Keratinocyte (primary cell): Measurements from ENCODE around the gene CDK17. TPM values are rescaled to one million over a fixed set of nuclear protein-coding genes. Genes with fewer than 3 reads are reported as not detected.

ENCODE experiments used
- DNase-seq: peaks from one replicate; pipeline ENCODE4 v3.0.0-alpha.2; 2011; ENCODE audit warnings: low read depth, missing footprints, low spot score
- FAIRE-seq: peaks from 2 replicates; lab custom pipeline; 2011; peaks lifted over from hg19 to GRCh38; lab: Jason Lieb, UNC
- H2AFZ ChIP-seq: 2 replicates; pipeline ENCODE4 v1.6.0; 2012; ENCODE audit warnings: low read length, control low read depth, inconsistent platforms; ENCODE audit not compliant: control insufficient read depth
- H3K27ac ChIP-seq: 2 replicates; pipeline ENCODE4 v1.5.1; 2011; ENCODE audit warnings: low read length; ENCODE audit not compliant: control insufficient read depth, insufficient read depth
- H3K27me3 ChIP-seq: 3 replicates; pipeline ENCODE4 v1.6.0; 2011; ENCODE audit warnings: low read length; ENCODE audit not compliant: control insufficient read depth, insufficient read depth; ENCODE audit errors: extremely low read depth
- H3K36me3 ChIP-seq, 2 experiments: 2 replicates in 1 of 2; 3 replicates in 1 of 2; pipeline ENCODE4 v1.5.1; 2011; ENCODE audit warnings: low read length in 2 of 2, mild to moderate bottlenecking in 1 of 2; ENCODE audit not compliant: control insufficient read depth in 2 of 2, insufficient read depth in 2 of 2; ENCODE audit errors: extremely low read depth in 1 of 2
- H3K4me1 ChIP-seq: 3 replicates; pipeline ENCODE4 v1.5.1; 2011; ENCODE audit warnings: low read length; ENCODE audit not compliant: control insufficient read depth, insufficient read depth; ENCODE audit errors: extremely low read depth
- H3K4me2 ChIP-seq: 3 replicates; pipeline ENCODE4 v1.6.0; 2011; ENCODE audit warnings: low read depth, low read length; ENCODE audit not compliant: control insufficient read depth, insufficient read depth; ENCODE audit errors: extremely low read depth
- H3K4me3 ChIP-seq, 3 experiments: fragments of 200-600 bp in 1 of 3; sonication (generic) in 1 of 3; 2 replicates in 2 of 3; 3 replicates in 1 of 3; pipeline ENCODE4 v1.5.1; 2011 to 2016; ENCODE audit warnings: low read length in 3 of 3, mild to moderate bottlenecking in 3 of 3, control low read depth in 2 of 3, inconsistent platforms in 1 of 3, low read depth in 1 of 3, mixed read lengths in 1 of 3, mixed run types in 1 of 3, moderate library complexity in 1 of 3; ENCODE audit not compliant: control insufficient read depth in 2 of 3, insufficient read depth in 2 of 3; ENCODE audit errors: extremely low read depth in 1 of 3
- H3K79me2 ChIP-seq: 2 replicates; pipeline ENCODE4 v1.6.0; 2012; ENCODE audit warnings: low read length; ENCODE audit not compliant: control insufficient read depth, insufficient read depth
- H3K9ac ChIP-seq: 3 replicates; pipeline ENCODE4 v1.6.0; 2011; ENCODE audit warnings: low read length; ENCODE audit not compliant: control insufficient read depth, insufficient read depth; ENCODE audit errors: extremely low read depth
- H3K9me1 ChIP-seq: 3 replicates; pipeline ENCODE4 v1.6.0; 2011; ENCODE audit warnings: low read length; ENCODE audit not compliant: control insufficient read depth, insufficient read depth; ENCODE audit errors: extremely low read depth
- H3K9me3 ChIP-seq: 2 replicates; pipeline ENCODE4 v1.5.1; 2012; ENCODE audit warnings: low read depth, low read length; ENCODE audit not compliant: control insufficient read depth
- H4K20me1 ChIP-seq: 3 replicates; pipeline ENCODE4 v1.6.0; 2011; ENCODE audit warnings: low read length; ENCODE audit not compliant: control insufficient read depth, insufficient read depth; ENCODE audit errors: extremely low read depth
- EZH2 ChIP-seq: IDR thresholded peaks from one replicate; pipeline ENCODE4 v1.6.1; 2012; ENCODE audit warnings: inconsistent platforms, mild to moderate bottlenecking, low read length, moderate library complexity
- dilution Hi-C: fragments of 300-500 bp; cut with MboI; formaldehyde crosslinking; loops from one replicate; pipeline ENCODE4 v1.7.0; 2020; ENCODE audit warnings: low sequenced_read_pairs; ENCODE audit not compliant: extremely low pct_ligation_motif_present
- polyA plus RNA-seq, 5 experiments: library from polyadenylated mRNA; depleted of rRNA in 3 of 5; stranded (reverse) in 3 of 5; stranded (forward) in 1 of 5; unstranded in 1 of 5; fragments of >200 nt; gene quantifications; 1 replicate in 1 of 5; 2 replicates in 3 of 5; 3 replicates in 1 of 5; pipeline versions ENCODE4 v1.2.1 to v1.2.3, GENCODE V29; 2011 to 2012; ENCODE audit warnings: missing spikeins in 2 of 5, low read depth in 1 of 5, low replicate concordance in 1 of 5
- TF ChIP-seq, protein P1 (sequence below), 3 experiments: IDR thresholded peaks in 1 of 3; conservative IDR thresholded peaks in 1 of 3; optimal IDR thresholded peaks in 1 of 3; 2 replicates in 2 of 3; 3 replicates in 1 of 3; pipeline versions ENCODE3 to v1.5.1; 2011; ENCODE audit warnings: low read length in 3 of 3, mild to moderate bottlenecking in 3 of 3, moderate library complexity in 2 of 3, control low read depth in 1 of 3, inconsistent platforms in 1 of 3; ENCODE audit not compliant: insufficient read depth in 2 of 3; ENCODE audit errors: extremely low read depth in 1 of 3

Gene CDK17
- polyA plus RNA-seq, 1 donor (not counting 4 experiments of a cell fraction or from before 2014, with no cell fraction given): 33.0 TPM

DNA sequence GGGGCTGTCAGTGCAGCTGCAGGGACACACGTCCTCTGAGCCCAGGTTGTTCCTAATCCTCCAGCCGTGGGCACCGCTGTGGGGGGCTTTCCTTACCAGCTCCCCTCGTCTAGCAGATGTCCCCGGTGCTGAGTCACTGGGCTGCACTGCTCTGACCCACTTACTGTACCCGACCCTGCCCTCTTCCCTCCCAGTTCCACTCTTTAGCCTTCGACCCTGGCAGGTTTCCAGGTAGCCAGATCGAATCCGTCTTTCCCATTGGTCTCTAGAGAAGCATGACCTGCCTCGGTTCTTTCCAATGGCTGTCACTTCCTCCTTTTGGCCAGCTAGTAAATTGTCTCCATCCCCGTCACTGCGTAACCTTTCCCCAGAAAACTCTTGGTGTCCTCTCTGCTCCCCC is 157.6 kb downstream of the CDK17 start:
- DNase-seq (no peak), FAIRE-seq (no peak)
- no peak overlapping the region for H2AFZ ChIP-seq
- H3K9me3 ChIP-seq: no peaks in the 10 kb centered on the region
- peaks cover 7% of the 10 kb centered on the region for H3K4me1 ChIP-seq
- H3K27me3 ChIP-seq: no peaks in the 10 kb centered on the region
- H3K27ac ChIP-seq: no peak overlapping the region
- H3K9ac ChIP-seq: no peak overlapping the region
- TF ChIP-seq EZH2: no peak
- TF ChIP-seq, protein P1, sequence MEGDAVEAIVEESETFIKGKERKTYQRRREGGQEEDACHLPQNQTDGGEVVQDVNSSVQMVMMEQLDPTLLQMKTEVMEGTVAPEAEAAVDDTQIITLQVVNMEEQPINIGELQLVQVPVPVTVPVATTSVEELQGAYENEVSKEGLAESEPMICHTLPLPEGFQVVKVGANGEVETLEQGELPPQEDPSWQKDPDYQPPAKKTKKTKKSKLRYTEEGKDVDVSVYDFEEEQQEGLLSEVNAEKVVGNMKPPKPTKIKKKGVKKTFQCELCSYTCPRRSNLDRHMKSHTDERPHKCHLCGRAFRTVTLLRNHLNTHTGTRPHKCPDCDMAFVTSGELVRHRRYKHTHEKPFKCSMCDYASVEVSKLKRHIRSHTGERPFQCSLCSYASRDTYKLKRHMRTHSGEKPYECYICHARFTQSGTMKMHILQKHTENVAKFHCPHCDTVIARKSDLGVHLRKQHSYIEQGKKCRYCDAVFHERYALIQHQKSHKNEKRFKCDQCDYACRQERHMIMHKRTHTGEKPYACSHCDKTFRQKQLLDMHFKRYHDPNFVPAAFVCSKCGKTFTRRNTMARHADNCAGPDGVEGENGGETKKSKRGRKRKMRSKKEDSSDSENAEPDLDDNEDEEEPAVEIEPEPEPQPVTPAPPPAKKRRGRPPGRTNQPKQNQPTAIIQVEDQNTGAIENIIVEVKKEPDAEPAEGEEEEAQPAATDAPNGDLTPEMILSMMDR (optimal IDR thresholded peaks at IDR 0.05 in 1 of 3, IDR thresholded peaks at IDR 0.05 in 1 of 3, conservative IDR thresholded peaks at IDR 0.05 in 1 of 3; ENCODE audit: extremely low read depth in 1 of 3, insufficient read depth in 2 of 3, low read length in 3 of 3): no peak
- H3K36me3 ChIP-seq: peaks cover 19 to 61% of the 10 kb centered on the region in 2 experiments
- H3K4me2 ChIP-seq: no peak overlapping the region
- H3K79me2 ChIP-seq: peaks cover 89% of the 10 kb centered on the region
- H3K4me3 ChIP-seq: no peak overlapping the region
- dilution Hi-C loops: no loop called here
- H3K9me1 ChIP-seq: peaks cover 5% of the 10 kb centered on the region
- H4K20me1 ChIP-seq: peaks cover 28% of the 10 kb centered on the region

DNA sequence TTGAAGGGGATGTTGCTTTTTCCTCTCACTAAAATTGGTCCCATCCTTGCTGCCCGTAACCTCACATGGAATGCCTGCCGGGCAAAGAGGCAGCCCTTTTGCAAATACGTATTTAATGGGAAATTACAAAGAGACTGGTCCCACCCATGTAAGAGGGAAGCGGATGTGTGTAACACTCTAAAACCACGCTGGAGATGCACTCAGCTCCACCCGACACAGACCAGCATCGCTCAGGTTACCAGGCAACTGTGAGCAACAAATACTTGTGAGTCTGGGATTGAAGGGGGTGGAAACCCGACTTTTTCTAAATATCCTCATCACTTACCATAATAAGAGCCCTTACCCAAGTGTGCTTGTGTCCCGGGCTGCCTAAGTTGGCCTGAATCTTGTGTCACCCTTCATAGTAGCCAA is 158.4 kb downstream of the CDK17 start:
- H3K79me2 ChIP-seq: peaks cover 81% of the 10 kb centered on the region
- peaks cover 5% of the 10 kb centered on the region for H3K9me1 ChIP-seq
- no peak overlapping the region for H2AFZ ChIP-seq
- H3K9ac ChIP-seq: no peak overlapping the region
- H3K36me3 ChIP-seq: peaks cover 12 to 58% of the 10 kb centered on the region in 2 experiments
- no peaks in the 10 kb centered on the region for H3K9me3 ChIP-seq
- FAIRE-seq (no peak), DNase-seq (no peak)
- no peak overlapping the region for H3K4me2 ChIP-seq
- H3K27ac ChIP-seq: peak overlapping the region; percentile 49
- H3K4me3 ChIP-seq: no peak overlapping the region
- H4K20me1 ChIP-seq: peaks cover 30% of the 10 kb centered on the region
- TF ChIP-seq, protein P1 (optimal IDR thresholded peaks at IDR 0.05 in 1 of 3, IDR thresholded peaks at IDR 0.05 in 1 of 3, conservative IDR thresholded peaks at IDR 0.05 in 1 of 3; ENCODE audit: extremely low read depth in 1 of 3, insufficient read depth in 2 of 3, low read length in 3 of 3): no peak
- no peak for TF ChIP-seq EZH2
- peaks cover 14% of the 10 kb centered on the region for H3K4me1 ChIP-seq
- dilution Hi-C loops: no loop called here
- H3K27me3 ChIP-seq: no peaks in the 10 kb centered on the region
